ENCODE data around the gene HSF2. TPM values are rescaled to one million over a fixed set of nuclear protein-coding genes. Genes with fewer than 3 reads are reported as not detected.
A peak's percentile ranks its signal among the peaks of the same experiment; 100 is the strongest.

The HSF2 gene, protein sequence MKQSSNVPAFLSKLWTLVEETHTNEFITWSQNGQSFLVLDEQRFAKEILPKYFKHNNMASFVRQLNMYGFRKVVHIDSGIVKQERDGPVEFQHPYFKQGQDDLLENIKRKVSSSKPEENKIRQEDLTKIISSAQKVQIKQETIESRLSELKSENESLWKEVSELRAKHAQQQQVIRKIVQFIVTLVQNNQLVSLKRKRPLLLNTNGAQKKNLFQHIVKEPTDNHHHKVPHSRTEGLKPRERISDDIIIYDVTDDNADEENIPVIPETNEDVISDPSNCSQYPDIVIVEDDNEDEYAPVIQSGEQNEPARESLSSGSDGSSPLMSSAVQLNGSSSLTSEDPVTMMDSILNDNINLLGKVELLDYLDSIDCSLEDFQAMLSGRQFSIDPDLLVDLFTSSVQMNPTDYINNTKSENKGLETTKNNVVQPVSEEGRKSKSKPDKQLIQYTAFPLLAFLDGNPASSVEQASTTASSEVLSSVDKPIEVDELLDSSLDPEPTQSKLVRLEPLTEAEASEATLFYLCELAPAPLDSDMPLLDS
- total RNA-seq (2014; rRNA removed; shearing (Covaris generic)) = 32.7 and 38.2 TPM in 2 replicates

DNA sequence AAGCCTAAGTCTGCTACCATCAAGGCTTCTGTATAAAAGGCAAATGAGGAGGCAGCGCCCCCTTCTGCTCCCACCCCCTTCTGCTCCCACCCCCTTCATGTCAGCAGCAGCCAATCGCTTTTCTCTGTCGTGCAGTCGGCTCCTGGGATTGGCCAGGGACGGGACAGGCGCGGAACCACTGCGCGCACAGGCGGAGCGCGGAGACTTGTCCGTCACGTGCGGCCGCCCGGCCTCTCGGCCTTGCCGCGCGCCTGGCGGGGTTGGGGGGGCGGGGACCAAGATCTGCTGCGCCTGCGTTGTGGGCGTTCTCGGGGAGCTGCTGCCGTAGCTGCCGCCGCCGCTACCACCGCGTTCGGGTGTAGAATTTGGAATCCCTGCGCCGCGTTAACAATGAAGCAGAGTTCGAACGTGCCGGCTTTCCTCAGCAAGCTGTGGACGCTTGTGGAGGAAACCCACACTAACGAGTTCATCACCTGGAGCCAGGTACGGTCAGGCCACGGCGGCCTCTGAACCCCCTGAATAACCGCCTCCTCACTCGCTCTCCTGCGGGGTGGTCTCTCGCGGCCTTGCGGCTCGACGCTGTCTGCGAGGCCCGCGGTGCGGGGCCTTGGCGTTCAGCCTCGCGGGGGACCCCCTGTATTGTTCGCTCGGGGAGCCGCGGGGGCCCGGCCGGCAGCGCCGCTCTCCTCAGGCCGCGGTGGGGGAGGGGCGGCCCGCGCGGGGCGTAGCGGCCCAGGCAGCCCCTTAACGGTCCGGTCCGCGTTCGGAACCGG, at the start of gene HSF2:
Gene HSF2, plus strand, starts transcription at position 305 of the 773 bp plus-strand sequence. Its CDS starts 86 bp downstream, at position 391.
- peak; percentile 99 for DNase-seq (ENCODE audit: low read depth)

DNA sequence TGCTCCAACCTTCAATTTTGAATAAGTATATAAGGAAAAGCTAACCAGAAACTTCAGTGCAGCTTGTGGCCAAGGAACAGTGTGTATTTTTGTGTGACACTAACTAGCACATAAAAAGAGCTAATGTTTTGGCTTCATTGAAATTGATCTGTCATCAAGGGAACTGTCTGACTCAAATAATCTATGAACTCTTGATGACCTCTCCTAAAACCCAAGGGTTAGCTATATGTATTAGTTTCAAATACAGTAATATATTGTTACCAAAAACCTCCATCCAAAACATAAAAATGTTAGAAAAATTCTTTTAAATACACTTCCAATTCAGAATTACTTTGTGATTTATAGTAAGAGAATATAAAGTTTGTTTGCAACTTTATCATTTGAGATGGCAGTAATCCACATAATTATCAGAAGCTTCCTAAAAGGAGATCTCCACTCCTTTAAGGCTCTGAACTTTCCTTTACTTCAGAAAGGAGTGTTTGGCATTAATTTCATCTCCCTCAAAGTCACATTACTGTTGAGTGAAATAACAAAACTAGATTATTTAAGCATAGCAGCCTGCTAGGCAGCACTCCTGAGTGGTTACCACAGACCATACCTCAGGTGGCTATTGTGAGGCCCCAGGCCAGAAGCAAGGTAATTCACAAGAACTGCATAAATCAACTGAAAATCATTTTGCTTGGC, 46.3 kb upstream of the HSF2 start:
- no peak for DNase-seq (ENCODE audit: low read depth)

DNA sequence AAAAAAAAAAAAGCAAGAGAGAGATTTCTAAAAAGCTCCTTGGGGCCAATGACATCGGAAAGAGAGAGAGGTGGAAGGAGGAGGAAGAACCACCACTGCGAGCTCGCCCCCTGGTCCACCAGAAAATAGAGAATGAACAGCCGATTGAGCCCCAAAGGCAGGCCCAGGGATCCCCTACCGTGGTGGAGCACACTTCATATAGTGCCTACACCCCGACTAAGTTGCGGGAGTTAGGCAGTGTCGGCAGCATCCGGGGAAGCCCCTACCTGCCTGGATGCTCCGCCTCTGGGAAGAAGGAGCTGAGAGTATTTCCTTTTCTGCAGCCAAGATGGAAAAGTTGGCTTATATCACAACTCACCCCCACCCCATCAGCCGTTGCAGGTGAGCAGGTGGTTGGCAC, 38.6 kb upstream of the HSF2 start:
- no peak for DNase-seq (ENCODE audit: low read depth)

DNA sequence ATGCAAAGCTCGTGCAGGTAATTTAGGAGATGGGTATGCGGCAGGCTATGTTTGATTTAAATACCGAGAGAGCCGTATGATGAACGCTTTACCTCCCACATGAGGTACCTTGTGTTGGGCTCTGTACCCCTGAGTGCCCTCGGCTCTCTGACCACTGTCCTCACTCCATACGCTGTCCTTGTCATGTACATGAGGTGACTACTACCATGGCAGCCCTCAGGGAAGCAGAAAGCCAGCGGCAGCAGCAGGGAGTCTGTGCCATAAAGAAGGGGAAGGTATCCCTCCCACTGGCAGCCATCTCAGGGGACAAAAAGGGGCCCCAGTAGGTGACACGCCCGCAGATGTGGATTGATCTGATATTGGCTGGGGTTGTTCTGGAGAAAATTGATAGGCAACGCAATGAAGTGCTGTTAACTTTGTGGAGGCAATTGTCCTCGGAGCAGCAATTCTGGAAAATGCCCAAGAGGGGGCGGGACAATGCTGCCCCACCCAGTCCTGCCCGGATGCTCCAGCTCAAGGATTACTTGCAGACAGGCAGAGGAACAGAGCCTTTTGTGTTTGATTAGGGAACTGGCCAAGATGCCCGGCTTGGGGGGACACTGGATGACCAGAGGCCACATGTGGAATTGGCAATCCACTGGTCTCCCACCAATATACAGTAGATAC, 38.0 kb upstream of the HSF2 start:
- DNase-seq (ENCODE audit: low read depth) = peak; percentile 7

DNA sequence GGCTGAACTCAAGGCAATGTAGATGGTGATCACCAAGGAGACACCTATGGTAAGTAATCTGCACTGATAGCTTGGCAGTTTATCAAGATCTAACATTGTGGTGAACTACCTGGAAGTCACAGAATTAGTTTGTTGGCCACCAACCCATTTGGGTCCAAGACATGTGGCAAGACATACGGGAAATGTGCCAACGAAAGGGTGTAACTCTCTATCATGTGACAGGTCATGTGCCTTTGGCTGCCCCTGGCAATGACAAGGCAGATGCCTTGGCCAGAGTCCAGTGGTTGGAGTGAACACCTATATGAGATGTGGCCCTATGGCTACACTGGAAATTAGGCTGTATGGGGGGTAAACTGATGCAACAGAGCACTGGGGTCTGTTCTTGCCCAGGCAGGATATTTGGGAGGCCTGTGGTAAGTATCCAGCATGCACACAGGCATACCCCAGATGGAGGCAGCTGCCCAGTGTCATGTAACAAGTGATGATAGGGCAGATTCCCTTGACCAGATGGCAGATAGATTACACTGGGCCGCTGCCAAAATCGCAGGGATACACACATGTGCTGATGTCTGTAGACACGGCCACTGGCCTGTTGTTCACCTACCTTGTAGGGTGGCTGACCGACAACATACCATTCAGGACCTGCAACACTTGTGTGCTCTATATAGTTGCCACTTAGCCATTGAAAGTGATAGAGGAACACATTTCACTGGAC, 35.5 kb upstream of the HSF2 start:
- no peak for DNase-seq (ENCODE audit: low read depth)

DNA sequence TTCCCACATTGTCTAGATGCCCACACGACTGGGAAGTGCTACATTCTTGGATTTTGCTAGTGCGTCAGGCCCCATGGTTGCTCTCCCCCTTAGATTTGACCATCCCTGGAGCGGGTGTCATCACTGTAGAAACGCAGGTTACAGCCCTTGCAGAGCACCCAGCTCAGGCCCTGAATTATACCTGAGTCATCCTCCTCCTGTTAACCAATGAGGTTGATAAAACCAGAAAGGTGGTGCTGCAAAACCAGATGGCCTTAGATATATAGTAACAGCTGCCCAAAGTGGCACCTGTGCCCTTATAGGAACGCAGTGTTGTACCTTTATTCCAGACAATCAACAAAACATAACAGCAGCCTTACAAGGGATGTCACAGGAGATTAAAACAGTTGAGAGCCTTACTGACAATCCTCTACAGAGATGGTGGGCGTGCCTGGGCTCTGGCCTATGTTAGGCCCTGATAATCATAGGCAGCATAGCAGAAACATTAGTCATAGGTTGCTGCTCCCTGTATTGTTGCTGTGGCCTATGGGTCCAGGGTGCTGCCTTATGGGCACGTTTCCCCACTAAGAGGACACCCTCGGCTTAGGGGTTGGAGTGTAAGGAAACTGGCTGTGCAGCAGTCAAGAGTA, 33.6 kb upstream of the HSF2 start:
- peak; percentile 27 for DNase-seq (ENCODE audit: low read depth)

DNA sequence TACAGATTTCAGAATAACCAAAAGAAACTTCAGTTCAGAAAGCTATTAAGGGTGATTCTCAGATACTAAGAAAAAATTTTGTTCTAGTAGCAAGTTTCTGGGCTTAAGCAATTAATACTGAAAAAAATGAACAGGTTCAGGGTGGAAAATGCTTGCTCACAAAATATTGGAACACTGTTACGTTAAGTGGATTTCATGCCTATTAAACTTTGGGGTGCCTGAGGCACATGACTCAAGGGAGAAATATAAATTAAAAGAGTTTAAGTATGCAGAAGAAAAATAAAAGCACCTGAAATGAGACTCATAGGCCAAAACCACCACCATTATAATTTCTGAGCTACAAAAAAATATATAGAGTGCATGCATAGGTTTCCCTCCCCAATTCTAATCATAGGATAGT, 32.3 kb upstream of the HSF2 start:
- DNase-seq (ENCODE audit: low read depth) = no peak

DNA sequence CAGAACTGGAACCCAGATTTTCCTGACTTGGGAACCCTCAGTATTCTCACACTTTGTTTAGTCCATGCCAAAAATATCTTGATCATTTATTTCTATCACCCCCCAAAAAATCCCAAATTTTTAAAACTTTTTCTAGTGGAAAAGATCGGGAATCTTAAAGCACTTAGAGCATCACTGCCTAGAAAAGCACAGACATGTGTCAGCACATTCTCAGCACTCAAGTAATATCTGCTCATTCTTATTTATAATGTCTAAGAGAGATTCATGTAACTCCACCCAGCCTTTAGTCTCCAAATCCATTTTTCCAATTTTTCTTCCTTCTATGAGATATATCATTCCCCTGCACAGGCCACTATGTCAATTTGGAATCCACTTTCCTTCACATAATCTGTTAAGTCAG, 29.9 kb upstream of the HSF2 start:
- DNase-seq (ENCODE audit: low read depth) = no peak

DNA sequence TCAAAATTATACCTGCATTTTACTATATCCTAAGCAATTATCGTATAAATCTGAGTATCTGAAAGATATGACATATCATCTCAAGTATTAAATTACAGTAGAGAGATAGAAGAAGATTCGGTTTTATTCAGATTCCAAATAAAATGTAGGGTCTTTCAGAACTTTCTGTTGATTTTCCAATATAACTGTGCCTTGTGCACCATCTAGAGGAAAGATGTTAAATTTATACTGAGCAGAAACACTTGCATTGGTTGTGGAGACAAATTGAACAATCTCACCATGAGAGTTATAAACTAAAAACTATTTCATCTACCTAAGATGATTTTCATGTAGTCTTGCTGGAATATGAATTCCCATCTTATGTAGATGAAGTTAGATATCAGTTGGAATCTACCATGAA, 26.8 kb upstream of the HSF2 start:
- DNase-seq (ENCODE audit: low read depth) = no peak

DNA sequence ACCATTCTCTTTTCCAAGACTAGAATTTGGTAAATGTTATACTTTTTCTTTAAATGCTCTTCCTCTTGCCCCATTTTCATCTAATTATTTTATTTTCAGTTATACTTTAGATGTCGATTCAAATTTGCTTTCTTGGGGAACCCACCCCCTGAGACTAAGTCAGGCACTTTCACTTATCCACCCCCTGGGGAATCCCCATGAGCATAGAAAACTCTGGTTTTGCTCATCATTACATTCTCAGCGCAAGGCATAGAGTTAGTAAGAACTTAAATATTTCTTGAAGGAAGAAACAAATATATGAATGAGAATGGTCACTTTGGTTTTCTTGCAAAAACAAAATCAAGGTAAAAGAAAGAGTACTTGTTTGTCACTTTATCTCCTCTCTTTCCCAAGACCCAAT, 25.1 kb upstream of the HSF2 start:
- DNase-seq (ENCODE audit: low read depth) = no peak

DNA sequence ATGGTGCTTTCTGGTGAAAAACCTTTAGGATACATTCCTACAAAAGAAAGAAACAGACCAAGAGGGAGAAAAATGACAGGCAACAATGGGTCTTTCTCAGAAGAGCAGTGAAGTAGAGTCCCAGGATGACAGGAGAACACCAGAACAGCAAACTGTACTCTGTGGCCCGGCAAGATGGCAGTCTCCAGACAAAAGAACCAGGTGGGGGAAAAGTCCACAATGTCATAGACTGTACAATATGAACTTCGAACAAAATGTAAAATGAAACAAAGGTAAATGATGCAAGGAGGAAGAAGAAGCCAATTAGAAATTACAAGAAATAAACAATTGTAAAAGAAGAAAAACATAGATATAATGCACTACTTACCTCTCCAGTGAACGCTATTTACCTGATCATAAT, 23.2 kb upstream of the HSF2 start:
- no peak for DNase-seq (ENCODE audit: low read depth)

DNA sequence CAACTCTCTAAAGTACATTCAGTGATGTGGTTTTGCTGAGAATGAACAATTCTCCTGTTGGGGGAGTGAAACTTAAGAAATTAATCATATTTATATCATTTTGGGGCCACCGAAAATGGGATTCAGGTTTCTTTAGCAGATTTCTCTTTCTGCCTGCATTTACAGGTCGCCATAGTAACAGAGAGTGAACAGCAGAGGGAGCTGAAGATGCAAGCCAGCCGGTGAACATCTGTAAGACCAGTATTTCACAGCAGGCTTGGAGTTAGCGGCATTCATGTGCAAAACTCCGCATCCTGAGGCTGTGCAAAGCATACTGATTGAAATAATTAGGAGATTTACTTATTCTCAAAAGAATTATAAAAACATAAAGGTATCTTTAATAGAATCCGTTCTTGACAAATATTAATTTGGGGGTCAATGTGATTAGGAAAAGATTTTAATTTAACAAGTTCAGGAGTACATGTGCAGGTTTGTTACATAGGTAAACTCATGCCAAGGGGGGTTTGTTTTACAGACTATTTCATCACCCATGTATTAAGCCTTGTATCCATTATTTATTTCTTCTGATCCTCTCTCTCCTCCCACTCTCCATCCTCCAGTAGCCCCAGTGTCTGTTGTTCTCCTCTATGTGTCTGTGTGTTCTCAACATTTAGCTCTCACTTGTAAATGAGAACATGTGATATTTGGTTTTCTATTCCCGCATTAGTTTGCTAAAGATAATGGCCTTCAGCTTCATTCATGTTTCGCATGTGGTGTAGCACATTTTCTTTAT, 17.8 kb upstream of the HSF2 start:
- DNase-seq (ENCODE audit: low read depth) = peak; percentile 67

DNA sequence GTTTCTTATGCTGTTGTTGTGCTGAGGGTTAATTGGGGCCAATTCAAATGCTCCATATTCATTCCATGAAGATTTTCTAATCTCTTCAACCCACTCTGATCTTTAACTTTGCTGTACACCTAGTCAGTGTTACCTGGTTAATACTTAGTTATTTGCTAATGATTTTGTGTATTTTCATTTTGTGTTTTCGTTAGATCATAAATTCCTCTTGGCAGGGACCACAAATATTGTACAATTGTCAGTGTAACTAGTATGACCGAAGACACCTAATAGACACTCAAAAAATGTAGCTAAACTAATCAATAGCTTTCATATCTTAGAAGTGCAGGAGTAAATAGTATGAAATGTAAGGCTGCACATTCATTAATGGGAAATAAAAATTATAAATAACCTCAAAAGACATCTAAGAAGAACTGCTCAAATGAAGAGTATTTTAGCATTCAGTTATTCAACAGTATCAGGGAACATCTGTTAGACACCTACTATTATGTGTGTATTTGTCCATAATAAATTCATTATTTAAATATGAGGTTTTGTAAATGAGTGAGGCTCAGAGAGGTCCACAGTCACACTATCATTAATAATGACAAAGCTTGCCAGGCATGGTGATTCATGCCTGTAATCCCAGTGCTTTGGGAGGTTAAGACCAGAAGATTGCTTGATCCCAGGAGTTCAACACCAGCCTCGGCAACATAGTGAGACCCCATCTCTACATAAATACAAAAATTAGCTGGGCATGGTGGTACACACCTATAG, 13.4 kb upstream of the HSF2 start:
- DNase-seq (ENCODE audit: low read depth) = no peak

DNA sequence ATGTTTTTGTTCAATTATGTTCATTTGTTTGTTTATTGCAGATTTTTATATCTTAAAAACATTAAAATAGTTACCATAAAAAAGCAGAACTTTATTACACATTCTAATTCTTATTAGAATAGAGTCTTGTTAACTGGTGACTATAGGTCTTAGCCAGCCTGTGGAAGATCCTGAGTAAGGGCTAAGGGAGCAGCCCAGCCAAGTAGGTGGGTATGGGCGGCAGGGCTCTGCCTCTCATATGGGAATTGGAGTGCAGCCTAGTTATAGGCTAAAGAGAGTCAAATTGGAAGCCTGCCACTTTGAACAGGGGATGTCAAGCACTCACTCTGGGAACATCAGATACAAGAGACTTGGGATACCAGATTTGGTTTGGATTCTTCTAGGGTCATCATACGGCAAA, 10.5 kb upstream of the HSF2 start:
- DNase-seq (ENCODE audit: low read depth) = no peak

DNA sequence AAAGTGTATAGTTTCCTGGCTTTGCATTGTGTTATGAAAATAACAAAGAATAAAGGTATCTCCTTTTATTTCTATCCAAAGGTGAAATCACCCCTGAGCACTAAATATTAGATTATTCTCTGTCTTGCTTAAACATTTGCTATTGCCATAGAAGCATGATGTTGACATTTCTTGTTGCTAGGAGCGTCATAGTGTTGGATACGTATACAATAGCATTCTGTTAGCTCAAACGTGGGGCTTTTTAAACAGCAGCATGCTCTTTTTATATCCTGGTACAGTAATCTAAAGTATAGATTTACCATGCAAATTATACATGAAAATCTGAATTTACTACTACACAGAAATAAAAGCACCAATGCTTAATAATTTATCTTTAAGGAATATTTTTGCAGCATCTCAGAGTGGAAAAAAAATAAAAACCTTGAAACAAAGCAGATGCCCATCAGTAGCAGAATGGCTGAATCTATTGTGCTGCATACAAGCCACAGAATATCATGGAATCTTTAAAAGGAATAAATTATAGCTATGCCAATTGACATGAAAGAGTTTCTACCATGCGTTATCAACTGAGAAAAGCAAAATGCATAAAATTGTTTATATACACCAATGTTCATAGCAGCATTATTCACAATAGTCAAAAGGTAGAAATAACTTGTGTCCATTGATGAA, 9.6 kb upstream of the HSF2 start:
- DNase-seq (ENCODE audit: low read depth) = no peak

DNA sequence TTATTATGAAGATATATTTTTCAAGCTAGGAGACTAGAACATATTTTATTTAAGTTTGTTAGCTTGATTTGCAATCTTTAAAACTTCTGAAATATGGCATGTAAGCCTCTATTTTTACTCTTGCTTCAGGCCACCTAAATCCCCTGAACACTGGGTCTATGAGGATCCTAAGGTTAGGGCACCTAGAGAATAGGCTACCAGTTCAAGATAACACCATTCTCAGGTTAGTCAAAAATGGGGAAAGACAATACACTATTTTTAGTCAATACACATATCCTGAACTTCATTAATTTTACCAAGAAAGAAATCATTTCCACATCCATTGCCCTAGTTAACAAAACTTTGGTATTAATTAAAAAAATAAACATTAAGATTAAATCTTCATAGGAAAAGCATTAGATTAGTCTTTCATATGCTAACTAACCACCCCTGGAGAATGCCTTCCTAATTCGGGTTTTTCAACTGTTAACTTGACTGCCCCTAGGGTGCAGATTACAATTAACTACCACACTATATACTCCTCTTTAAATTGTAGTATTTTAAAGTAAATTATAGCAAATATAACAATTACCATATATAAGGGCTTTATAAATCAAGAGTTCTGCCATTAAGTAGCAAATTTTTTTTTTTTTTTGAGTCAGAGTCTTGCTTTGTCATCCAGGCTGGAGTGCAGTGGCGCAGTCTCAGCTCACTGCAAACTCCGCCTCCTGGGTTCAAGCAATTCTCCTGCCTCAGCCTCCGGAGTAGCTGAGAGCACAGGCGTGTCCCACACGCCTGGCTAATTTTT, 6.7 kb upstream of the HSF2 start:
- DNase-seq (ENCODE audit: low read depth) = no peak

DNA sequence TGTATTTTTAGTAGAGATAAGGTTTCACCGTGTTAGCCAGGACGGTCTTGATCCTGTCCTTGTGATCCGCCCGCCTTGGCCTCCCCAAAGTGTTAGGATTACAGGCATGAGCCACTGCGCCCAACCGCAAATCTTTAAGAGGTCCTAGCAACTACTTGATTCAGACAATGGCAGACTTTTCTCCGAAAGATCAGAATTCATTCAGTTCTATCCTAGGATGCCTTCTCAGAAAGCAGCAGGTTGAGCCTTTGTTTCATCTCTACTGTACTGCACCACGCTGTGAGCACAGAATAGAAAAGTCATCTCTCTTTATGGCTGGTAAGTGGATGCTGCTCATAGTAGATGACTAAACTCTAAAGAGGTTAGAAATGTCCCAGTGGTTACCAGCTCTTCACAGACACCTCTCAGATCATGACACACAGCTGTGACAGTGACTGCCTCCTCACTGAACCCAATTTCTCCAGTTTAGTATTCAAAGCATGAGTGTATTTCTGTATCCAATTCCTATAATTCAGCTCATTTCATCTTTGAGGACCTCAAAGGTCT, 6.0 kb upstream of the HSF2 start:
- DNase-seq (ENCODE audit: low read depth) = no peak
